ENCODE measurements around the gene DCST1. TPM values are rescaled to one million over a fixed set of nuclear protein-coding genes. Genes with fewer than 3 reads are reported as not detected.

Gene DCST1
- total and polyA plus RNA-seq, 2 of the 8 experiments (the other 6 are each of a cell fraction or from before 2014, with no cell fraction given) = not detected

DNA sequence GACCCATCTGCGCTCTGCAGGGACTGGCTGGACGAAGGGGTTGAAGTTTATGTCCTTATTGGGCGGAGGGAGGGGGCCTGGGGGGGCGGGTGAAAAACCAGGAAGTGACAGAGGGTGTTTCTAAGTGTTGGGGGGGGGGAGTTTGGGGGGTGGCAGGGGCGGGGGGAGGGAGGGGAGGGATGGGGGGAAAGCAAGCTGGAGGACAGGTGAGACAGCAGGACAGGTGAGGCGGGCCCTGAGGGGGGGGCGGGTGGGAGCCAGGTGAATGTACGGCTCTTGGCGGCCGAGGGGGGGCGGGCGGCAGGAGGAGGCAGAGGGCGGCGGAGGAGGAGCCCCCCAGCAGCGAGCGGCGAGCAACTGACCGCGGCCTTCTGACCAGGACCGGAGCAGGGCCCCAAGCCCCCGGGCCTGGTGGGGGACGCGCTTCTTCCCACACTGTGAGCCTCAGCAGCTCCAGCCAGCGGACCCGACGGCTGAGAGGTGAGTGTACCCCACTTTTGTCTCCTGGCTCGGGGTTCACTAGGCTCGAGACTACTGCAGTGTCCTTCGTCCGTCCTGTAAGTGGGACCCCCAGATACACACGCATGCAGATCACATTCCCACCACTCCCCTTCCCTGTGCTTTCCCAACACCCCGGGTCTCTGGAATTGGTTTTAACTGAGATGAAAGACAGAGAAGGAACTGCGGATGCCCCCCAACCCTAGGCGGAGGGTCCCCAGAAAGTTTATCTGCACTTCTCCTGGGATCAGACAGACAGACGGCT lies 31.0 kb upstream of the DCST1 start, which contains the start of gene ZBTB7B:
TSS of gene ZBTB7B (plus strand) at position 339 of the 763 bp plus-strand sequence. CDS start 11,859 bp downstream, outside the sequence.
- H3K4me1 ChIP-seq (replicated peaks in 1 of 4; ENCODE audit: control insufficient read depth in 3 of 4, insufficient read depth in 4 of 4, low read length in 3 of 4) = peaks cover 6 to 20% (median 15%) of the 10 kb centered on the region in 4 experiments
- H3K9me3 ChIP-seq (ENCODE audit: insufficient read depth in 2 of 2, low read depth in 1 of 2, low read length in 1 of 2) = no peaks in the 10 kb centered on the region
- H2AFZ ChIP-seq (ENCODE audit: low read length) = no peak within 1 kb of the TSS
- H3K4me2 ChIP-seq (ENCODE audit: insufficient read depth in 1 of 2, low read depth in 2 of 2, low read length in 2 of 2) = peak within 1 kb of the TSS; percentile 79 to 93
- peaks cover 13% of the 10 kb centered on the region for H3K79me1 ChIP-seq (ENCODE audit: low read depth, low read length)
- TF ChIP-seq KDM4A (IDR thresholded peaks at IDR 0.05; ENCODE audit: low read depth, low read length, severe bottlenecking) (peak; percentile 45), TAF7 (optimal IDR thresholded peaks at IDR 0.05; ENCODE audit: borderline replicate concordance, low read depth, low read length) (no peak)
- H2BK15ac ChIP-seq (ENCODE audit: low read length) = no peak within 1 kb of the TSS; the same call in 1 of the 2 replicates
- H2BK12ac ChIP-seq (ENCODE audit: low read depth, low read length) = peak within 1 kb of the TSS; percentile 80
- peak within 1 kb of the TSS; percentile 60 for H4K8ac ChIP-seq (ENCODE audit: extremely low read depth, insufficient read depth, low read length)
- H4K91ac ChIP-seq (replicated peaks; ENCODE audit: insufficient read length, low read length) = peak within 1 kb of the TSS; percentile 94
- H3K9ac ChIP-seq (replicated peaks in 1 of 4; ENCODE audit: extremely low read depth in 1 of 4, low read depth in 3 of 4, low read length in 3 of 4) = peak within 1 kb of the TSS; percentile 40 to 52 (median 48); a peak in 6 of 7 replicates
- 0% methylated on average over 9 of the region's 35 CpGs; no CpG with 5 or more reads in 1 of the 2 experiments for WGBS, 2 experiments (ENCODE audit: extremely low coverage in 1 of 2, insufficient coverage in 1 of 2, insufficient read length in 1 of 2, insufficient replicate concordance in 2 of 2, low coverage in 1 of 2, low lambda C conversion rate in 2 of 2, missing lambda C conversion rate in 1 of 2)
- peak within 1 kb of the TSS; percentile 62 for H3K4ac ChIP-seq (replicated peaks; ENCODE audit: insufficient read length, low read depth, low read length)
- H3K23me2 ChIP-seq (ENCODE audit: low read depth, low read length) = peaks cover 18% of the 10 kb centered on the region; the same call in 1 of the 2 replicates
- no peak within 1 kb of the TSS for H3K23ac ChIP-seq (ENCODE audit: insufficient read length)
- H3K27me3 ChIP-seq (replicated peaks in 1 of 4; ENCODE audit: control insufficient read depth in 3 of 4, extremely low read depth in 1 of 4, insufficient read depth in 3 of 4, low read length in 3 of 4) = no peaks in the 10 kb centered on the region
- H3K18ac ChIP-seq (ENCODE audit: extremely low read depth, low read length) = peak within 1 kb of the TSS; percentile 93
- no peak for DNase-seq (ENCODE audit: low read depth in 1 of 2, low spot score in 2 of 2)
- H3K79me2 ChIP-seq (ENCODE audit: control insufficient read depth in 1 of 2, insufficient read depth in 2 of 2, low read length in 2 of 2) = peaks cover 0 to 46% of the 10 kb centered on the region in 2 experiments; a peak in 3 of 4 replicates
- ChIA-PET POLR2A (ENCODE audit: partially characterized antibody) (interaction anchor here (0.6 to 42.8 kb wide), 6 partner anchors 13 to 194 kb away, joined by 3 to 702 read pairs (median 66); partner anchors contain the start of genes CKS1B, FLAD1, PBXIP1 and PYGO2), CTCF (ENCODE audit: partially characterized antibody) (interaction anchor here (1.0 to 14.0 kb wide), 8 partner anchors 12 to 204 kb away, joined by 3 to 258 read pairs (median 4); partner anchors contain the start of genes EFNA4 and PYGO2)
- FAIRE-seq = no peak
- H2BK120ac ChIP-seq (replicated peaks; ENCODE audit: low read depth, low read length) = peak within 1 kb of the TSS; percentile 51
- H4K20me1 ChIP-seq (replicated peaks in 1 of 2; ENCODE audit: control insufficient read depth in 1 of 2, insufficient read depth in 2 of 2, low read length in 2 of 2) = peaks cover 0 to 15% of the 10 kb centered on the region in 2 experiments
- H2AK5ac ChIP-seq (ENCODE audit: low read depth, low read length) = no peak within 1 kb of the TSS
- peak within 1 kb of the TSS; percentile 98; the same call in 1 of the 2 replicates for H2BK20ac ChIP-seq (ENCODE audit: low read length)
- H3K14ac ChIP-seq (ENCODE audit: insufficient read length) = peak within 1 kb of the TSS; percentile 11
- H3K4me3 ChIP-seq (ENCODE audit: extremely low read depth in 1 of 4, insufficient read depth in 2 of 4, low read depth in 3 of 4, low read length in 4 of 4) = peak within 1 kb of the TSS; percentile 87 to 99 (median 90)
- peak within 1 kb of the TSS; percentile 90 for H3K56ac ChIP-seq (replicated peaks; ENCODE audit: insufficient read length, low read depth, low read length)
- peak within 1 kb of the TSS; percentile 48; the same call in 1 of the 2 replicates for H3K27ac ChIP-seq (ENCODE audit: low read depth, low read length)
- H4K5ac ChIP-seq (ENCODE audit: insufficient read length, low read depth, low read length) = peak within 1 kb of the TSS; percentile 83
- peak within 1 kb of the TSS; percentile 92 for H2BK5ac ChIP-seq (ENCODE audit: low read depth, low read length)
- peaks cover 0 to 2% (median 0%) of the 10 kb centered on the region in 4 experiments; a peak in 2 of 8 replicates for H3K36me3 ChIP-seq (ENCODE audit: control insufficient read depth in 2 of 4, insufficient read depth in 4 of 4, low read length in 3 of 4)
